Stimulated activated CD8-positive, alpha-beta memory T cell treated with anti-CD3 and anti-CD28 coated beads, Interleukin-7, amount 100 ng/mL, for 24 hours (primary cell): ENCODE data around the gene SH3GLB1.

Experiments
- DNase-seq: peaks from one replicate; pipeline ENCODE4 v3.0.0-alpha.2; 2020; ENCODE audit warnings: low read depth

SH3GLB1 gene

GRCh38 chr1:86774305-86775295 lies 70.2 kb downstream of the SH3GLB1 start:
- peak; percentile 7 for DNase-seq

- DNase-seq = no peak
Measured at GRCh38 chr1:86775395-86775794, 71.0 kb downstream of the SH3GLB1 start.

DNA sequence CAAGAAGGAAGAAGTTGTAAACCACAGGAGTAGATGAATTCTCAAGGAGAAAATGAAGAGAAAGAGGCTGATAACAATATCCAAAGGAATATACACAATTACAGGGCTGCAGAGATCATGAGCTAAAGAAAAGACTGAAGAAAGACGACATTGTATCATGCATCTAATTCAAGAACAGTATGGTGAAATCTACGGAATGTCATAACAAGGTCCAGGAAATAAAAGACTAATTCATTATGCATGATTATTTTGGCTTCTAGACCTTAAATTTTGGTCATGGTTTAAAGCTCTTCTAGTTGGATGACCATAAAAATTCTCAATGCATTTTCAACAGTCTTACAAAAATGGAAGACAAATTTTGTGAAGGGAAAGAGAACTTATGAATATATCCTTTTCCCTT lies 71.7 kb downstream of the SH3GLB1 start:
- no peak for DNase-seq

GRCh38 chr1:86778569-86779239 lies 74.3 kb downstream of the SH3GLB1 start:
- DNase-seq = no peak

DNA sequence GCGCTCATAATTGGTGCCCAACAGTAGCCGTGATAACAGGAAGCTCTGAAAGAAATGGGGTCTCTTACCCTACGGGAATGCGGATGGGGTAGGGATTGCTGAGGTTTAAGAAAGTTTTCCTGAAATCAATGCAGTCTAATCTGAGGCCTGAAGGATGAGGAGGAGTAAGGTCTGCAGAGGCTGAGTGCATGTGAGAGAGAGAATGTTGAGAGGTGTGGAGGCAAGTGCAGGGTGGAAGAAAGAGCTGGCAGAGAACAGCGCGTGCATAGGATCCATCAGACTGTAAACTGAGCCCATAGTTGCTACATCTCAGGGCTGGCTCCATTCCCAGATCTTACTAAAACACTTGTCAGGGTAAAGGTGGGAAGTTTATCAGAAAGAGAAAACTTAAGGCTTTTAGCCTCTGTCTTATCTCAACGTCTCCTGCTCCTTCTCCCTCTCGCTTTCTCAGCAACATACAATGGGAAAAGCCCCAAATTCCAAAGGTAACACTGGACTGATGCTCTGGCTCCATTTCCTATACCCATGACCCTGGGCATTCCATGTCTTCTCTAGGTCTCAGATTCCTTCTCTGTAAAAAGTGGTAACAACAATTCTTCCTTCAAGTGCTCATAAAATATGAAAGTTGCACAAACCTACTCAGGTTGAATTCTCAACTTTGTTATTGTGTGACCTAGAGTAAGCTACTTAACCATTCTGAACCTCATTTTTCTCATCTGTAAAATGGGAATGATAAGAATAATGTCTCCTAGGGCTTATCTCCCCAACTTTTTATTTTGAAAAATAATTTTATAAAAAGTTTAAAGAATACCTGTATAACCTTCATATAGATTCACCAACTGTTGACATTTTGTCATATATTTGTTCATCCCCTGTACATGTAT lies 75.2 kb downstream of the SH3GLB1 start:
- DNase-seq = no peak

DNA sequence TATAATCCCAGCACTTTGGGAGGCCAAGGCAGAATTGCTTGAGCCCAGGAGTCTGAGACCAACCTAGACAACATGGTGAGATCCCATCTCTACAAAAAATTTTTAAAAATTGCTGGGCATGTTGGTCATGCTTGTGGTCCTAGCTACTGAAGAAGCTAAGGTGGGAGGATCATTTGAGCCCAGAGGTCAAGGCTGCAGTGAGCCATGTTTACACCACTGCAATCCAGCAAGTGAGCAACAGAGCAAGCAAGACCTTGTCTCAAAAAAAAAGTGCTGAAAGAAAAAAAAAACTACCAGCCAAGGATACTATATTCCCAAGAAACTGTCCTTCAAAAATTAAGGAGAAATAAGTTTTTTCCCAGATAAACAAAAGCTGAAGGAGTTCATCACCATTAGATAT lies 78.1 kb downstream of the SH3GLB1 start:
- no peak for DNase-seq

DNA sequence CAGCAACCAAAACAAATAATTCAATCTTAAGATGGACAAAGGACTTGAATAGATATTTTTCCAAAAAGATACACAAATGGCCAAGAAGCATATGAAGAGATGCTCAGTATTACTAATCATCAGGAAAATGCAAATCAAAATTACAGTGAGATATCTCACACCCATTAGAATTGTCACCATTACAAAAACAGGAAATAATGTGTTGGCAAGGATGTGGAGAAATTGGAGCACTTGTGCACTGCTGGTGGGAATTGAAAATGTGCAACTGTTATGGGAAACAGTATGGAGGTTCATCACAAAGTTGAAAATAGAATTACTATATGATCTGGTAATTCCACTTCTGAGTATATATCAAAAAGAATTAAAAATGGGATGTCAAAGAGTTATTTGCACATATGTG lies 83.2 kb downstream of the SH3GLB1 start:
- no peak for DNase-seq

- DNase-seq = no peak
Measured at GRCh38 chr1:86788300-86789206, 84.2 kb downstream of the SH3GLB1 start.

GRCh38 chr1:86795316-86795715 lies 90.9 kb downstream of the SH3GLB1 start:
- DNase-seq = no peak
